ENCODE measurements around the gene ECHDC1.

DNA sequence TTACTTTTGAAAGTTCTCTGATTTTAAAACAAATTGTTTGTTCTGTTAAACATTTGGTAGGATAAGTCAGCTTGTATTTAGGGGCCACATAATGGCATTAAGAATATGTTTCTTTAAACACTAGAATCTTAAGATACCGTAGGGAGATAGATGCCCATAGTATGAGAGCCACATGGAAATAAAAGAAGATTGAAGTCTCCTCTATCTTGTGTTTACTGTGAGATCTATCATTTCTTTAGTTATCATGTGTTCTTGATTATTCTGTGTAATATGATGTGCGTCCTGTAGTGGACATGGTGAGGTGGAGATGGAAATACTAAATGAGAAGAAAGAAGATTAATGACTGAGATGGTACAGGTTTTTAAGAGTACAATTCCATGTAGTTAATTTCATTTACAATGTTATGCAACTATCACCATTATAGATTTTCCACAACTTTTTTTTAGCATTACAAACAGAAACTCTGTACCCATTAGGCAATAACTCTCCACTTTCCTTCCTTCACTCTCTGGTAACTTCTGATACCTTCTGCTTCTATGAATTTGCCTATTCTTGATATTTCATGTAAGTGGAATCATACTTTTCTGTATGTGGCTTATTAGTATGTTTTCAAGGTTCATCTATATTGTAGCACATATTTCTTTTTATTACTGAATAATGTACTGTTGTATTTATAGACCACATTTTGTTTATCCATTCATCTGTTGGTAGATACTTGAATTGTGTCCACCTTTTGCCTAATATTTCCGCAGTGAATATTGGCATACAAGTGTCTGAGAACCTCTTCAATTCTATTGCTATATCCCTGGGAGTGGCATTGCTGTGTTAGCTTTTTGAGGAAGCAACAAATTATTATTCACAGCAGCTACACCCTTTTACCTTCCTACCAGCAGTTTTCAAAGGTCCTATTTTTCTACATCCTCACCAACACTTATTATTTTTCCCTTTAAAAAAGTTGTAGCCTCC lies 65.2 kb downstream of the ECHDC1 start:
- TF ChIP-seq, protein P1, sequence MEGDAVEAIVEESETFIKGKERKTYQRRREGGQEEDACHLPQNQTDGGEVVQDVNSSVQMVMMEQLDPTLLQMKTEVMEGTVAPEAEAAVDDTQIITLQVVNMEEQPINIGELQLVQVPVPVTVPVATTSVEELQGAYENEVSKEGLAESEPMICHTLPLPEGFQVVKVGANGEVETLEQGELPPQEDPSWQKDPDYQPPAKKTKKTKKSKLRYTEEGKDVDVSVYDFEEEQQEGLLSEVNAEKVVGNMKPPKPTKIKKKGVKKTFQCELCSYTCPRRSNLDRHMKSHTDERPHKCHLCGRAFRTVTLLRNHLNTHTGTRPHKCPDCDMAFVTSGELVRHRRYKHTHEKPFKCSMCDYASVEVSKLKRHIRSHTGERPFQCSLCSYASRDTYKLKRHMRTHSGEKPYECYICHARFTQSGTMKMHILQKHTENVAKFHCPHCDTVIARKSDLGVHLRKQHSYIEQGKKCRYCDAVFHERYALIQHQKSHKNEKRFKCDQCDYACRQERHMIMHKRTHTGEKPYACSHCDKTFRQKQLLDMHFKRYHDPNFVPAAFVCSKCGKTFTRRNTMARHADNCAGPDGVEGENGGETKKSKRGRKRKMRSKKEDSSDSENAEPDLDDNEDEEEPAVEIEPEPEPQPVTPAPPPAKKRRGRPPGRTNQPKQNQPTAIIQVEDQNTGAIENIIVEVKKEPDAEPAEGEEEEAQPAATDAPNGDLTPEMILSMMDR (IDR thresholded peaks at IDR 0.05; ENCODE audit: borderline replicate concordance, extremely low read depth, low read length, poor library complexity, severe bottlenecking): no peak
- TF ChIP-seq EZH2 (IDR thresholded peaks at IDR 0.05; ENCODE audit: borderline replicate concordance, low read depth, low read length, severe bottlenecking): no peak

Measured in DND-41 (cell line).